ENCODE results near the gene ARFGAP1.

Gene ARFGAP1

GRCh38 chr20:63254606-63255384 lies 17.8 kb upstream of the ARFGAP1 start:
- peaks cover 52% of the 10 kb centered on the region for H3K27me3 ChIP-seq
- H3K9me3 ChIP-seq, result no peaks in the 10 kb centered on the region; the same call in 1 of the 2 replicates

GRCh38 chr20:63255931-63256704 lies 16.5 kb upstream of the ARFGAP1 start:
- H3K27me3 ChIP-seq, result peaks cover 52% of the 10 kb centered on the region
- no peak for TF ChIP-seq CTCF (IDR thresholded peaks at IDR 0.05; ENCODE audit: low read depth, low read length)
- DNase-seq, result no peak
- H3K9me3 ChIP-seq, result no peaks in the 10 kb centered on the region; the same call in 1 of the 2 replicates
- no peaks in the 10 kb centered on the region for H3K36me3 ChIP-seq
- no peaks in the 10 kb centered on the region for H3K4me1 ChIP-seq
- H3K4me3 ChIP-seq (ENCODE audit: low read depth, low read length), result no peak overlapping the region

More at GRCh38 chr20:63254606-63255384, 17.8 kb upstream of the ARFGAP1 start:
- no peak for TF ChIP-seq CTCF (IDR thresholded peaks at IDR 0.05; ENCODE audit: low read depth, low read length)
- Histone ChIP-seq H3K4me1 (no peaks in the 10 kb centered on the region), H3K4me3 (ENCODE audit: low read depth, low read length) (no peak overlapping the region), H3K36me3 (no peaks in the 10 kb centered on the region)
- DNase-seq, result no peak

GRCh38 chr20:63256954-63257353 lies 15.7 kb upstream of the ARFGAP1 start:
- Histone ChIP-seq H3K9me3 (no peaks in the 10 kb centered on the region; the same call in 1 of the 2 replicates), H3K27me3 (peaks cover 48% of the 10 kb centered on the region), H3K4me1 (no peaks in the 10 kb centered on the region), H3K4me3 (ENCODE audit: low read depth, low read length) (no peak overlapping the region), H3K36me3 (no peaks in the 10 kb centered on the region)
- TF ChIP-seq CTCF (IDR thresholded peaks at IDR 0.05; ENCODE audit: low read depth, low read length), result no peak
- DNase-seq, result no peak

- Histone ChIP-seq H3K4me1 (no peaks in the 10 kb centered on the region), H3K27me3 (peaks cover 42% of the 10 kb centered on the region), H3K4me3 (ENCODE audit: low read depth, low read length) (no peak overlapping the region), H3K36me3 (no peaks in the 10 kb centered on the region), H3K9me3 (no peaks in the 10 kb centered on the region; the same call in 1 of the 2 replicates)
- no peak for TF ChIP-seq CTCF (IDR thresholded peaks at IDR 0.05; ENCODE audit: low read depth, low read length)
- DNase-seq, result no peak
Observed at GRCh38 chr20:63257629-63258028, 15.0 kb upstream of the ARFGAP1 start.

- Histone ChIP-seq H3K4me1 (no peaks in the 10 kb centered on the region), H3K36me3 (no peaks in the 10 kb centered on the region), H3K4me3 (ENCODE audit: low read depth, low read length) (no peak overlapping the region), H3K27me3 (peaks cover 37% of the 10 kb centered on the region), H3K9me3 (no peaks in the 10 kb centered on the region; the same call in 1 of the 2 replicates)
- TF ChIP-seq CTCF (IDR thresholded peaks at IDR 0.05; ENCODE audit: low read depth, low read length), result no peak
- DNase-seq, result no peak
Observed at GRCh38 chr20:63258781-63259180, 13.8 kb upstream of the ARFGAP1 start.

Measured in BE2C (cell line).